K562 (cell line): ENCODE measurements around the gene CD244. TPM values are rescaled to one million over a fixed set of nuclear protein-coding genes. Genes with fewer than 3 reads are reported as not detected.

Experiments used
- ATAC-seq: fragments of 200-7000 bp; cut with Tn5 transposase; 3 replicates; pipeline ENCODE4 v1.9.1; 2020; ENCODE audit warnings: moderate library complexity
- BruUV-seq: library from RNA; stranded (reverse); fragments of 400-500 nt; replicated peaks from 2 replicates; lab custom pipeline; 2021; lab: Mats Ljungman, UMichigan
- CTCF ChIA-PET: fragments of 300-600 bp; formaldehyde crosslinking; extraction: SDS; loops from one replicate; lab custom pipeline; 2021; ENCODE audit warnings: low intra/inter-chr PET ratio; lab: Yijun Ruan, JAX
- POLR2A ChIA-PET: fragments of 300-600, 350-650 bp; sonication (Branson Sonifier 250); formaldehyde crosslinking; extraction: SDS; loops from one replicate; lab custom pipeline; 2021; ENCODE audit warnings: antibody characterized with exemption, inconsistent platforms; lab: Yijun Ruan, JAX
- DNase-seq, 4 experiments: peaks; one replicate each; pipeline versions ENCODE4 v3.0.0 to v3.0.0-alpha.2; 2011 to 2018; ENCODE audit warnings: low spot score in 3 of 4, mixed read lengths in 3 of 4; ENCODE audit errors: extremely low read depth in 1 of 4
- FAIRE-seq: peaks from 2 replicates; lab custom pipeline; 2011; peaks lifted over from hg19 to GRCh38; lab: Jason Lieb, UNC
- H2AFZ ChIP-seq: 2 replicates; pipeline ENCODE4 v1.6.0; 2011; ENCODE audit warnings: low read depth, low read length, control low read depth, inconsistent platforms
- H3K27ac ChIP-seq: fragments of 200-600 bp; 3 replicates; pipeline ENCODE4 v1.8.0; 2011; ENCODE audit warnings: low read depth, mild to moderate bottlenecking, control low read depth, inconsistent platforms, low read length, moderate library complexity, mixed read lengths; ENCODE audit errors: extremely low read depth
- H3K27me3 ChIP-seq, 2 experiments: fragments of 300-600 bp in 1 of 2; 2 replicates in 1 of 2; 3 replicates in 1 of 2; pipeline versions ENCODE4 v1.6.0 to v1.8.0; 2011; ENCODE audit warnings: inconsistent platforms in 2 of 2, low read length in 2 of 2, mild to moderate bottlenecking in 1 of 2, mixed read lengths in 1 of 2, moderate library complexity in 1 of 2; ENCODE audit not compliant: control insufficient read depth in 2 of 2, insufficient read depth in 2 of 2
- H3K36me3 ChIP-seq: fragments of 300-600 bp; 3 replicates; pipeline ENCODE4 v1.8.0; 2011; ENCODE audit warnings: mild to moderate bottlenecking, low read length, inconsistent platforms; ENCODE audit not compliant: control insufficient read depth, insufficient read depth
- H3K4me1 ChIP-seq, 2 experiments: fragments of 200-600 bp in 1 of 2; replicated peaks in 1 of 2; 2 replicates in 1 of 2; 3 replicates in 1 of 2; pipeline versions ENCODE4 v1.5.1 to v1.8.0; 2011; ENCODE audit warnings: inconsistent platforms in 2 of 2, low read length in 2 of 2, mild to moderate bottlenecking in 1 of 2, mixed read lengths in 1 of 2, moderate library complexity in 1 of 2; ENCODE audit not compliant: control insufficient read depth in 2 of 2, insufficient read depth in 2 of 2
- H3K4me2 ChIP-seq: 2 replicates; pipeline ENCODE4 v1.6.1; 2011; ENCODE audit warnings: low read length, control low read depth, inconsistent platforms, mixed read lengths; ENCODE audit not compliant: insufficient read depth
- H3K4me3 ChIP-seq: fragments of 200-600 bp; sonication (generic), shearing (Covaris generic); 2 replicates; pipeline ENCODE4 v1.5.1; 2016; ENCODE audit warnings: control low read depth, inconsistent platforms
- H3K79me2 ChIP-seq: fragments of 200-600 bp; 3 replicates; pipeline ENCODE4 v1.8.0; 2011; ENCODE audit warnings: low read length, inconsistent platforms; ENCODE audit not compliant: control insufficient read depth, insufficient read depth
- H3K9ac ChIP-seq, 2 experiments: 2 replicates each; pipeline versions ENCODE4 v1.6.0 to v1.6.1; 2011; ENCODE audit warnings: low read depth in 2 of 2, low read length in 2 of 2, control low read depth in 1 of 2, inconsistent platforms in 1 of 2, mild to moderate bottlenecking in 1 of 2, mixed read lengths in 1 of 2; ENCODE audit not compliant: insufficient read depth in 1 of 2
- H3K9me1 ChIP-seq: one replicate; pipeline ENCODE4 v1.6.0; 2011; ENCODE audit warnings: inconsistent platforms, mild to moderate bottlenecking, low read length, moderate library complexity; ENCODE audit not compliant: control insufficient read depth, insufficient read depth
- H3K9me3 ChIP-seq: replicated peaks from 2 replicates; pipeline ENCODE4 v1.5.1; 2011; ENCODE audit warnings: low read depth, low read length, inconsistent platforms; ENCODE audit not compliant: control insufficient read depth, insufficient read depth
- H4K20me1 ChIP-seq: replicated peaks from 2 replicates; pipeline ENCODE4 v1.6.1; 2011; ENCODE audit warnings: low read length, inconsistent platforms, mixed read lengths; ENCODE audit not compliant: control insufficient read depth, insufficient read depth
- CTBP1 ChIP-seq: fragments of 450-650 bp; IDR thresholded peaks from 2 replicates; pipeline ENCODE4 v1.6.1; 2016; ENCODE audit warnings: borderline replicate concordance
- HMBOX1 ChIP-seq: sonication (generic); IDR thresholded peaks from 2 replicates; pipeline ENCODE4 v1.6.1; 2016
- ID3 ChIP-seq, 2 experiments: fragments of 250-450 bp in 1 of 2; fragments of 450-650 bp in 1 of 2; sonication (Bioruptor Pico) in 1 of 2; IDR thresholded peaks; 2 replicates each; pipeline versions ENCODE4 v1.6.1 to v1.8.0; 2016 to 2021; ENCODE audit warnings: mild to moderate bottlenecking in 2 of 2, moderate library complexity in 2 of 2, missing compliant biosample characterization in 1 of 2, missing genetic modification characterization in 1 of 2
- KDM1A ChIP-seq, 2 experiments: fragments of 450-650 bp; IDR thresholded peaks; 2 replicates each; pipeline ENCODE4 v1.6.1; 2016; ENCODE audit warnings: mild to moderate bottlenecking in 2 of 2
- MYC ChIP-seq, 2 experiments: fragments of 250-450 bp in 1 of 2; sonication (Bioruptor Pico) in 1 of 2; IDR thresholded peaks; 2 replicates each; pipeline versions ENCODE4 v1.5.1 to v1.6.1; 2012 to 2021; ENCODE audit warnings: low read depth in 2 of 2, borderline replicate concordance in 1 of 2, improper control_type of control experiment in 1 of 2, low read length in 1 of 2, mild to moderate bottlenecking in 1 of 2, moderate library complexity in 1 of 2
- NEUROD1 ChIP-seq: fragments of 150-350 bp; IDR thresholded peaks from 2 replicates; pipeline ENCODE4 v1.6.1; 2014; ENCODE audit warnings: borderline replicate concordance, low read length, low read depth; ENCODE audit not compliant: partially characterized antibody
- NRF1 ChIP-seq, 2 experiments: fragments of 450-650 bp; IDR thresholded peaks in 1 of 2; conservative IDR thresholded peaks in 1 of 2; 2 replicates each; pipeline ENCODE4 v1.6.1; 2014; ENCODE audit warnings: mild to moderate bottlenecking in 2 of 2
- PML ChIP-seq: IDR thresholded peaks from 2 replicates; pipeline ENCODE4 v1.6.1; 2012; ENCODE audit warnings: low read length, inconsistent platforms
- TCF3 ChIP-seq: sonication (generic); formaldehyde crosslinking; IDR thresholded peaks from 2 replicates; pipeline ENCODE4 v1.4.0; 2020; ENCODE audit warnings: mild to moderate bottlenecking, missing genetic modification reagents
- VEZF1 ChIP-seq: fragments of 200-800 bp; sonication (Bioruptor generic); IDR thresholded peaks from 2 replicates; pipeline ENCODE4 v1.6.1; 2017; ENCODE audit warnings: missing genetic modification characterization, missing compliant biosample characterization
- ZNF444 ChIP-seq: fragments of 250-450 bp; sonication (Bioruptor Pico); IDR thresholded peaks from 2 replicates; pipeline ENCODE4 v1.4.0; 2020; ENCODE audit warnings: mild to moderate bottlenecking, moderate library complexity
- WGBS: fragments of 100-300 bp; shearing (Covaris generic); methylation state at CpG from one replicate; pipeline ENCODE4 v1.1.6; 2016; ENCODE audit warnings: low coverage, mixed read lengths; ENCODE audit not compliant: insufficient coverage; ENCODE audit errors: missing lambda C conversion rate; 5-methylcytosine and 5-hydroxymethylcytosine counted together
- in situ Hi-C: fragments of 300-500 bp; cut with MboI; formaldehyde crosslinking; loops from 4 replicates; pipeline ENCODE4 v1.15.0; 2018; ENCODE audit warnings: inconsistent platforms, mixed read lengths
- intact Hi-C: fragments of 100-400 bp; cut with micrococcal nuclease; formaldehyde crosslinking; loops from 2 replicates; pipeline ENCODE4 v1.14.2; 2022
- polyA plus RNA-seq, 8 experiments: library from polyadenylated mRNA; depleted of rRNA in 4 of 8; stranded (reverse) in 5 of 8; unstranded in 3 of 8; fragments of >200 nt; fragmentation: Nextera tagmentation in 2 of 8; fragmentation: Illumina TruSeq in 1 of 8; extraction: Ambion mirVana in 2 of 8; extraction: Trizol in 1 of 8; gene quantifications; 2 replicates each; pipeline versions ENCODE4 v1.2.1 to v1.2.3, GENCODE V29; 2011 to 2014; ENCODE audit warnings: inconsistent platforms in 1 of 8, missing spikeins in 1 of 8
- total RNA-seq, 7 experiments: library from RNA; depleted of rRNA in 6 of 7; stranded (reverse); fragments of >200 nt in 6 of 7; fragmentation: Illumina TruSeq in 2 of 7; extraction: Trizol in 2 of 7; gene quantifications; 2 replicates each; pipeline versions ENCODE4 v1.2.1 to v1.2.3, GENCODE V29; 2011 to 2021; ENCODE audit warnings: low replicate concordance in 1 of 7

Gene CD244
- total and polyA plus RNA-seq, 9 of the 15 experiments (the other 6 are each of a cell fraction or from before 2014, with no cell fraction given), result not detected

- POLR2A ChIA-PET, result no interaction called here
- CTCF ChIA-PET, result no interaction called here
- H3K4me3 ChIP-seq, result no peak overlapping the region
- no TSS peak for BruUV-seq
- intact Hi-C loops, result no loop called here
- H3K27me3 ChIP-seq, result peaks cover 9 to 27% of the 10 kb centered on the region in 2 experiments; a peak in 2 of 5 replicates
- no peak overlapping the region for H3K9ac ChIP-seq
- H3K79me2 ChIP-seq, result no peaks in the 10 kb centered on the region
- H3K27ac ChIP-seq, result no peak overlapping the region
- TF ChIP-seq HMBOX1 (no peak), NEUROD1 (no peak)
- TF ChIP-seq, all 486 proteins: peak for 0
- Histone ChIP-seq H3K36me3 (no peaks in the 10 kb centered on the region), H3K9me3 (peaks cover 4% of the 10 kb centered on the region; the same call in 1 of the 2 replicates), H2AFZ (no peak overlapping the region), H3K4me2 (no peak overlapping the region; the same call in 1 of the 2 replicates), H3K4me1 (peaks cover 0 to 6% of the 10 kb centered on the region in 2 experiments; a peak in 2 of 5 replicates), H4K20me1 (no peaks in the 10 kb centered on the region), H3K9me1 (no peaks in the 10 kb centered on the region)
- FAIRE-seq (no peak), DNase-seq (no peak), ATAC-seq (no peak)
- 0% methylated on average over 2 of the region's 2 CpGs for WGBS
- in situ Hi-C loops, result no loop called here
Observed at GRCh38 chr1:160911925-160912324, 49.2 kb upstream of the CD244 start.

- no peak overlapping the region for H3K9ac ChIP-seq
- in situ Hi-C loops (no loop called here), intact Hi-C loops (no loop called here)
- H3K4me2 ChIP-seq, result no peak overlapping the region; the same call in 1 of the 2 replicates
- 0% methylated on average over 7 of the region's 7 CpGs for WGBS
- CTCF ChIA-PET, result no interaction called here
- H3K4me1 ChIP-seq, result peaks cover 0 to 6% of the 10 kb centered on the region in 2 experiments; a peak in 2 of 5 replicates
- no peaks in the 10 kb centered on the region for H3K79me2 ChIP-seq
- no peaks in the 10 kb centered on the region for H3K36me3 ChIP-seq
- H3K27me3 ChIP-seq, result peaks cover 9 to 27% of the 10 kb centered on the region in 2 experiments; a peak in 2 of 5 replicates
- peaks cover 4% of the 10 kb centered on the region; the same call in 1 of the 2 replicates for H3K9me3 ChIP-seq
- POLR2A ChIA-PET, result no interaction called here
- H2AFZ ChIP-seq, result no peak overlapping the region
- no peaks in the 10 kb centered on the region for H4K20me1 ChIP-seq
- no peak overlapping the region for H3K27ac ChIP-seq
- BruUV-seq, result no TSS peak
- DNase-seq (peak in 3 of 4 experiments; percentile 18 to 51 (median 23)), ATAC-seq (no peak; the same call in 1 of the 3 replicates), FAIRE-seq (peak; percentile 26)
- H3K9me1 ChIP-seq, result no peaks in the 10 kb centered on the region
- no peak overlapping the region for H3K4me3 ChIP-seq
- TF ChIP-seq TCF3 (CRISPR knock-in tag), result peak; percentile 77
- TF ChIP-seq ID3 (CRISPR knock-in tag; IDR thresholded peaks at IDR 0.05), result no peak
- 0 out of 2 replicates have a peak, but pooled peaks have one; percentile 39 for TF ChIP-seq ID3 (tag; IDR thresholded peaks at IDR 0.05)
- peak; percentile 38 to 55; a peak in 3 of 4 replicates for TF ChIP-seq NRF1 (conservative IDR thresholded peaks at IDR 0.05 in 1 of 2, IDR thresholded peaks at IDR 0.05 in 1 of 2)
- TF ChIP-seq MYC (IDR thresholded peaks at IDR 0.05; ENCODE audit: low read depth, low read length), result peak; percentile 38; the same call in 1 of the 2 replicates
- no peak for TF ChIP-seq MYC (CRISPR knock-in tag; IDR thresholded peaks at IDR 0.05; ENCODE audit: borderline replicate concordance, low read depth)
- peak; percentile 40 to 41; a peak in 2 of 4 replicates for TF ChIP-seq KDM1A (IDR thresholded peaks at IDR 0.05)
- peak; percentile 43; the same call in 1 of the 2 replicates for TF ChIP-seq VEZF1 (CRISPR knock-in tag)
- TF ChIP-seq CTBP1, result peak; percentile 72; the same call in 1 of the 2 replicates
- TF ChIP-seq ZNF444, result no peak
- peak; percentile 49; the same call in 1 of the 2 replicates for TF ChIP-seq PML
Observed at GRCh38 chr1:160911441-160911840, 48.8 kb upstream of the CD244 start.
